Activated CD4-positive, CD25-positive, alpha-beta regulatory T cell treated with anti-CD3 and anti-CD28 coated beads, Interleukin-2, amount 50 U/mL, for 24 hours (primary cell): ENCODE data around the gene TACR1.

Source experiments
- ATAC-seq, 2 donors: fragments of 150-1000 bp; cut with Tn5 transposase; one replicate each; pipeline ENCODE4 v1.10.0; 2021; ENCODE audit warnings: mild to moderate bottlenecking in 1 of 2, moderate library complexity in 1 of 2

Gene TACR1

DNA sequence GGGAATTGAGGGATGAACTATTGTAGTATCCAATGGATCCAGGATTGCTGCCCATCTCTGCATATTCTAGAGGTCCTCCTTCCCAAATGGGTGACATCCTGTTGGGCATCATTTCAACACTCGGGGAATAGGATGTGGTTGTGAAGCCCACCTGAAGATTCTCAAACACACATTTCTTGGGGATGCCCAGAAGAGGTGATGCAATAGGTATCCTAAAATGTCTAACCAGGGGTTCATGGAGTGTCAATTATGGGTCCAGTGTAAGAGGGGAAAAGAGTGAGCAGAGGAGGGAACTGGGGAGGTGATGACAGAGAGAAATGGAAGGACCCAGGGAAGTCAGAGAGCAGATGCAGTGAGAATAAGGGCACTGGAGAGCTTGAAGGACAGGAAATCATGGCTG, 188.7 kb downstream of the TACR1 start:
- ATAC-seq, result no peak

DNA sequence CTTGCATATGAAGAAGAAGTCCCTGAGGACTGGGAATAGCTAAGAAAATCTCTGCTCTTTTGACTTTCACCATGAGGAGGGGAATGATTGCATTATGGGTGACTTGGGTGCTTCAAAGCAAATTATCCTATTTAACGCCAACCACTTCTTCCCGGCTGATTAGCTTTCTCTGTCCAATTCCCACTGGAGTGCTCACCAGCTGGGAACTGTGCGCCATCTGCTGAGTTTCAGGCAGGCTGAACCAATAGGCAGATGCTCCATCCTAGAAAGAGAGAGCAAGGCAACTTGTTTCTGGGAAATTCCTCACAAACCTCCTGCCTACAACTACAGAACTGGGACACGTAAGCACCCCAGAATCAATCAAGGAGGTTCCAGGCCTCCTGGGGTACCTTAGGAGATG, 191.5 kb downstream of the TACR1 start:
- no peak for ATAC-seq

DNA sequence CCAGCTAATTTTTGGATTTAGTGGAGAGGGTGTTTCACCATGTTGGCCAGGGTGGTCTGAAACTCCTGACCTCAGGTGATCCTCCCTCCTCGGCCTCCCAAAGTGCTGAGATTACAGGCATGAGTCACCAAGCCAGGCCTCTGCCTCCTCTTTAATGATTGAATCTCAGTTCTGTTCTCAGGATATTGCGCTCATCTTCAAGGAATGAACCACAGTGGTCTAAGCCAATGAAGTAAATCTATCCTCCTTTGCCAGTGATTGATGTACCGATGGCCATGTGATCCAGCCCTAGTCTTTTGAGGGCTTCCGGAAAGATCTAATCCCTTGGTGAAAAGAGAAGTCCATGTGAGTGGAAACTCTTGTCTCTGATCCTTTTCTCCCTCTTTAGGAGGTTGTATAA, 192.3 kb downstream of the TACR1 start:
- ATAC-seq, result no peak

DNA sequence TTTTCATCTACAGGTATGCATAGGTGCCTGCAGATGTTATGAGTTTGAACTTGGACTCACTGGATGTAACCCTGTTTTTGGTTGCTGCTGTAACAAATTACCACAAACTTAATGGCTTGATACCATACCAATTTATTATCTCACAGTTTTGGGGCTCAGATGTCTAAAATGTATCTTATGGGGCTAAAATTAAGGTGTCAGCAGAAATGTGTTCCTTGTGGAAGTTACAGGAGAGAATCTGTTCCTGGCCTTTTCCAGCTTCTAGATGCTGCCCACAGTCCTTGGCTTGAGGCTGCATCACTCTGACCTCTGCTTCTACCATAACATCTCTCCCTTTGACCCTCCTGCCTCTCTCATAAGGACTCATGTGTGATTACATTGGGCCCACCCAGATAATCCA, 193.3 kb downstream of the TACR1 start:
- no peak for ATAC-seq

DNA sequence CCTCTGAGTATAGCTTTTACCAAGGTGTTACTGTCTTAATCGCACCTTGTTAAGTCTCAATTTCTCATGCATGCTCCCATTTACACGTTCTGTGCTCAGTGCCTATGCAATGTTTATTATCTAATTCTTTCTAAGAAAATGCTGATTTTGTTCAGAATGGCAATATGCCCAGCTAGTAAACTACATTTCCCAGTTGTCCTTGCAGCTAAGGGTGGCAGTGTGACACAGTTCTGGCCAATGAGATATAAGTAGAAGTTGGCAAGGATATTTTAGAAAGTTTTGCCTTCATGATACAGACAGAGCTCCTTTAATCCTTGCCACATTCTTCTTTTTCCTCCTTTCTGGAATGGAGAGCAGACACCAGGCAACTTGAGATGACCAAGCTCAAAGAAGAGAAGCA, 195.5 kb downstream of the TACR1 start:
- ATAC-seq, result no peak

DNA sequence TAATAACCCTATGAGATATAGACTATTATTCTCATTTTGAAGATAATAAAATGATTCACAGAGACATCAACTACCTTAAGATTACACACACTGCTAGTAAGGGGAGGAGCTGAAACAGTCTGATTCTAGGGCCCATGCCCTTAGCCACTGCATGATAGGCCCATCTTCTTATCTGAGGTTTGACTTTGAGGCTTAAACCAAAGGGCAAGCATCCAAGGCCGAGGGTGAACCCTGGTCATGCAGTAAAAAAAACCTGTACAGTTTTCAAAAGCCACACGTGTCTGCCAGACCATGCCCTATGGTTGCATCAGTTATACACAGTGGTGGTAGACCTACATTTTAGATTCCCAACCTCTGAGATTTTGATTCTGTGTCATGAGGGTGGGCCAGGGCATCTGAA, 196.0 kb downstream of the TACR1 start:
- ATAC-seq, result no peak

DNA sequence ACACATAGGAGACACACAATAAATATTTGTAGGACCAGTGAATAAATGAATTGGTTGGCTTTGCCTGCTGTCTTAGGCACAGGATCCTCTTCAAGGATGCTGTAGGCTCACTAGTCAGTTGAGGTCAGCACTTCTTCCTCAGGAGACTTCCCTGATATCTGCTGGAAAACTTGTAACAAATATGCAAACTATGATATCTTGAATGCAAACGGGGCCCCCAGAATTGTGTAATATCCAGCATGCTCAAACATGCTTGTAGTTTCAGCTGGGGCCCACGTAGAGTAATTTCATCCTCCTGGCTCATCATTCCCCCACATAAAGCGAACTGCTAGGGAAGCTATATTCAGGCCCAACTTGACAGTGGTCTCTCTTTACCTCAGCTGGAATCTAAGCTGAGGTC, 197.3 kb downstream of the TACR1 start:
- no peak for ATAC-seq

DNA sequence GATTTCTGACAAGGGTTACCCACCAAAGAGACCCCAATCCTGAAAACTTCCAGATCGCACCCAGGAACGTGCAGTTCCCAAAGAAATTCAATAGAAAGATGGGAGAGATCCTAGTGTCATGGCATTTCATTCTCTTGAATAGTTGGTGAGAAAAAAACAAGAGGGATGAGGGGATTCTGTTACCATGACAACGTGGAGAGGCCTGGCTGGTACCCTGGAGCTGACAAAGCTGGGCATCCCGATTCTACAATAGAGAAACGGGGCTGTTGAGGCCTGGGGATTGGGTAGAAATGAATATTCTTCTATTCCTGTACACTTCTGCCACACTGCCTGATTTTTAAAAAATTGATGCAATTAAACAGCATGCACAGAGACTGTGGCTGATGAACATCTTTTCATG, 199.9 kb downstream of the TACR1 start:
- ATAC-seq, result no peak
